Measurements from ENCODE around the gene POLG2.

- TF ChIP-seq CTCF (IDR thresholded peaks at IDR 0.05) (no peak), USF2 (CRISPR knock-in tag; IDR thresholded peaks at IDR 0.05) (no peak), RELA (CRISPR knock-in tag; IDR thresholded peaks at IDR 0.05; ENCODE audit: borderline replicate concordance) (no peak), E2F4 (CRISPR knock-in tag; IDR thresholded peaks at IDR 0.05; ENCODE audit: borderline replicate concordance, low read depth) (no peak)
Observed at GRCh38 chr17:64502809-64503208, 6.0 kb upstream of the POLG2 start.
